ENCODE results near the gene RAMP1.

RAMP1 gene

DNA sequence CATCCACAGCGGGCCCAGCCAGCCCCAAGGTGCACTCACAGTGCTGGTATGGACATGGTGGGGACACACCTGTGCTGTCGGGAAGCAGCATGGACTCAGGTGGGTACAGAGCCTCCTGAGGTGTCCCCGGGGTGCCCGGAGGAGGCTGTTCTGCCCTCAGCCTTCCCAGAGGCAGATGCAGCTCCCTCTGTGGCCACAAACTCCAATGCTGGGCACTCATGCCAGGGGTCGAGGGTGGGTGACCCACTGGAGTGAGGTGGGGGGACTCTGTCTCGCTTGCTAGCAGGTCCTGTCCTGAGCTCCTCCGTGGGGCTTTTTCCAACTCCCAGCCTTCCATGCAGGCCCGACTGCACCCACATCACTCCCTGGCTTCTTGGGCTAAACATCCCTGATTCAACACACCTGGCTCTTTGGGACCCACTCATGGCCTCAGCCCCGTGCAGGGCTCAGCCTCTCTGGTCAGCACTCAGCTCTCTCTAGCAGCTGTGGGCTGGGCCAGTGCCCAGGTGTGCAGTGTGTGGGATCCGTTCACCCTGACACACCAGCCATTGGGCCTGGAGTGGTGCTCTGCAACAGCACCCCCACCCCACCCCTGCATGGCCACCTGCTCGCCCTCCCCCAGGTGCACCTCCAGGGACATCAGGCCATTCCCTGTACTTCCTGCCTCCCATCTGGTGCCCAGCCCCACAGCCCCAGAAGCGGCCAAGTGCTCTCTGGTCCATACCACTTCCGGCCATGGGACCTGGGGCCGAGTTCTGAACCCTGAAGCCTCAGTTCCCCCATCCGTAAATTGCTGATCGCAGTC is 16.0 kb downstream of the RAMP1 start:
- no peak overlapping the region for H3K4me3 ChIP-seq (ENCODE audit: low read depth, low read length)
- in situ Hi-C loops (cut with HindIII; ENCODE audit: low sequenced_read_pairs) = no loop called here

DNA sequence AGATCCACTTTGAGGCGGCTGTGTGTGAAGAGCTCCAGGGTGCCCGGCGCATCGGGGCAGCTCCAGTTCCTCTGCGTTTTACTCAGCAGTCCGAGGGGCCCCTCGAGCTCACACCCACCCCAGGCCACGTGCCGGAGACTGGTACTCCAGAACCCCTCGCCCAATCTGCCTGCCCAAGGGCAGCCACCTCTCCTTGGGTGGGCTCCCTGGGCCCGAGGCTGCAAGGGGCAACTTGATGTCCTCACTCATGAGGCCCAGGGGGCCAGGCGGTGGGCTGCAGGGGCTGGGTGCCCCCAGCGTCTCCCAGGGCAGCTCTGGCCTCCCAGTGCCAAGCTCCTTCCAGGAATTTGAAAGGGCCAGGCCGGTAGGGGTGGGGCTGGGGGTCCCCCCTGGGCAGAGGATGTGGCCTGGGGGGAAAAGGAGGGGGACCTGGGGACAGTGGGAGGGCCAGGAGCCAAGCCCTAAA is 16.7 kb downstream of the RAMP1 start:
- no peak for DNase-seq (ENCODE audit: low read depth)
- TF ChIP-seq, protein P1, sequence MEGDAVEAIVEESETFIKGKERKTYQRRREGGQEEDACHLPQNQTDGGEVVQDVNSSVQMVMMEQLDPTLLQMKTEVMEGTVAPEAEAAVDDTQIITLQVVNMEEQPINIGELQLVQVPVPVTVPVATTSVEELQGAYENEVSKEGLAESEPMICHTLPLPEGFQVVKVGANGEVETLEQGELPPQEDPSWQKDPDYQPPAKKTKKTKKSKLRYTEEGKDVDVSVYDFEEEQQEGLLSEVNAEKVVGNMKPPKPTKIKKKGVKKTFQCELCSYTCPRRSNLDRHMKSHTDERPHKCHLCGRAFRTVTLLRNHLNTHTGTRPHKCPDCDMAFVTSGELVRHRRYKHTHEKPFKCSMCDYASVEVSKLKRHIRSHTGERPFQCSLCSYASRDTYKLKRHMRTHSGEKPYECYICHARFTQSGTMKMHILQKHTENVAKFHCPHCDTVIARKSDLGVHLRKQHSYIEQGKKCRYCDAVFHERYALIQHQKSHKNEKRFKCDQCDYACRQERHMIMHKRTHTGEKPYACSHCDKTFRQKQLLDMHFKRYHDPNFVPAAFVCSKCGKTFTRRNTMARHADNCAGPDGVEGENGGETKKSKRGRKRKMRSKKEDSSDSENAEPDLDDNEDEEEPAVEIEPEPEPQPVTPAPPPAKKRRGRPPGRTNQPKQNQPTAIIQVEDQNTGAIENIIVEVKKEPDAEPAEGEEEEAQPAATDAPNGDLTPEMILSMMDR (IDR thresholded peaks at IDR 0.05; ENCODE audit: low read depth, low read length, missing control alignments) = no peak
- in situ Hi-C loops (cut with HindIII; ENCODE audit: low sequenced_read_pairs) = no loop called here
- H3K4me3 ChIP-seq (ENCODE audit: low read depth, low read length) = no peak overlapping the region

More for the DNA sequence above, 16.0 kb downstream of the RAMP1 start:
- TF ChIP-seq, protein P1 (IDR thresholded peaks at IDR 0.05; ENCODE audit: low read depth, low read length, missing control alignments) = no peak
- DNase-seq (ENCODE audit: low read depth) = no peak

DNA sequence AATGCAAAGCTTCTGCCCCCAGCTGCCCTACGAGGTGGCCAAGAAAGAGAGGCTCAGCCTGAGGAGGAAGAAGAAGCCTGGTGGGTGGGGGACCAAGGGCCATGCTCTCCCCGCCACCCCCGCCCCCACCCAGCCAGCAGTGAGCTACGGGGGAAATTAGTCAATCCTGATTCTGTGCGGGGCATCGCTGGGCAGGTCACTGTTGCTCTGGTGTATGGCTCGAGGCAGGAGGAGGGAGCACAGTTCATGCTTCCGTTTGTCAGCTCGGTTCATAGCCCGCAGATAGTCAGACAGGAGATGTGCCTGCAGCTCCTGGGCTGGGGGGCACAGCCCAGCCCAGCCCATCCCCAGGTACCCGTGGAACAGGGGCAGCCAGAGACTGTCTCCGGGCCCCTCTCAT is 17.1 kb downstream of the RAMP1 start:
- in situ Hi-C loops (cut with HindIII; ENCODE audit: low sequenced_read_pairs) = no loop called here
- no peak for DNase-seq (ENCODE audit: low read depth)
- no peak overlapping the region for H3K4me3 ChIP-seq (ENCODE audit: low read depth, low read length)
- TF ChIP-seq, protein P1 (IDR thresholded peaks at IDR 0.05; ENCODE audit: low read depth, low read length, missing control alignments) = no peak

DNA sequence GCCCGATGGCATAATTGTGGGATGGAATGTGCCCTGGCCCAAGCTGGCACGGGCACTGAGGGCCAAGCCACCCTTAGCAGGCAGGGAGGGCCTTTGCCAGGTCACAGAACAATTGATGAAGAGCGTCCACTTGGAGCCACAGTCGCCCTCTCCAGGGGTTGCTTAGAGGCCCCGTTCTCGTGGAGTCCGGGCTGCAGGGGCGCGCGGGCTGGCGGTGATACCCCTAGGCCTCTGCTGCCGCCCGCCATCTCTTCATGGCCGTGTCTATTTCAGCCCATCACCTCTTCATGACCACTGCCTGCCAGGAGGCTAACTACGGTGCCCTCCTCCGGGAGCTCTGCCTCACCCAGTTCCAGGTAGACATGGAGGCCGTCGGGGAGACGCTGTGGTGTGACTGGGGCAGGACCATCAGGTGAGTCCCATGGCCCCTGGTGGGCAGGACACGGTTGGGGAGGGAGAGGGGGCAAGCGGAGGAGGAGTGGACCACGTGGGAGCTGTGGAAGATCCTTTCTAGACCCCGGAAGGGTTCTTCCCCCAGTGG is 17.6 kb downstream of the RAMP1 start:
- H3K4me3 ChIP-seq (ENCODE audit: low read depth, low read length) = no peak overlapping the region
- TF ChIP-seq, protein P1 (IDR thresholded peaks at IDR 0.05; ENCODE audit: low read depth, low read length, missing control alignments) = no peak
- no peak for DNase-seq (ENCODE audit: low read depth)
- in situ Hi-C loops (cut with HindIII; ENCODE audit: low sequenced_read_pairs) = no loop called here

DNA sequence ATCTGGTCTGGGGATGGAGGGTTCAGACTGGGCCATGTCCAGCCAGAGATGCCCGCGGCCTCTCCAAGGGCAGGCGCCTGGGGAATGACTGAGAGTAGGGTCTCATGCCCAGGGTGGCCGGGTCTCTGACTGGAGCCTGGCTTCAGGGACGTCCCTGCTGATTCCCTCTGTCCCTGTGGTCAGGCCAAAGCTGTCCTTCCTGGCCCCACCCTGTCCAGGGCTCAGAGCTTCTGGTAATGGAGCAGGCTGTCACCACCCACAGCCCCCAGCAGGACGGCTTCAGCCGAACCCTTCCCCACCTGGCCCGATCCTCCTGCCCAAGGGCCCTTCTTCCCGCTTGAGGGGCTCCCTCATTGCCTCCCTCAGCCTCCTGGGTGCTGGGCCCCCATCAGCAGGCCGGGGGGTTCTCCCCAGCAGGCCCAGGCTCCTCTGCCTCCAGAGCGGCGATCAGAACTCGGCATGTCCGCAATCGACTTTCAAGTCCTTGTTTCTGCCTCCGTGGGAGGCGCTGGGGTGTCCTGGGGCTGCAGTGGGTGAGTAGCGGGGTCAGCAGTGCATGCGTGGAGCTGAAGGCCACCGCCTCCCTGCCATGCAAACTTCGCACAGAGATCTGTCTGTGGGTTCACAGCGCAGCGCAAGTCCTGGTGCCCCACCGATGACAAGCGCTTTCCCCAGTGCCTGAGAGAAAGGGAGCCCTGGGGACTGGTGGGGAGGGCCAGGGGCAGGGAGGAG is 18.3 kb downstream of the RAMP1 start:
- DNase-seq (ENCODE audit: low read depth) = no peak
- in situ Hi-C loops (cut with HindIII; ENCODE audit: low sequenced_read_pairs) = no loop called here
- H3K4me3 ChIP-seq (ENCODE audit: low read depth, low read length) = no peak overlapping the region
- TF ChIP-seq, protein P1 (IDR thresholded peaks at IDR 0.05; ENCODE audit: low read depth, low read length, missing control alignments) = no peak

DNA sequence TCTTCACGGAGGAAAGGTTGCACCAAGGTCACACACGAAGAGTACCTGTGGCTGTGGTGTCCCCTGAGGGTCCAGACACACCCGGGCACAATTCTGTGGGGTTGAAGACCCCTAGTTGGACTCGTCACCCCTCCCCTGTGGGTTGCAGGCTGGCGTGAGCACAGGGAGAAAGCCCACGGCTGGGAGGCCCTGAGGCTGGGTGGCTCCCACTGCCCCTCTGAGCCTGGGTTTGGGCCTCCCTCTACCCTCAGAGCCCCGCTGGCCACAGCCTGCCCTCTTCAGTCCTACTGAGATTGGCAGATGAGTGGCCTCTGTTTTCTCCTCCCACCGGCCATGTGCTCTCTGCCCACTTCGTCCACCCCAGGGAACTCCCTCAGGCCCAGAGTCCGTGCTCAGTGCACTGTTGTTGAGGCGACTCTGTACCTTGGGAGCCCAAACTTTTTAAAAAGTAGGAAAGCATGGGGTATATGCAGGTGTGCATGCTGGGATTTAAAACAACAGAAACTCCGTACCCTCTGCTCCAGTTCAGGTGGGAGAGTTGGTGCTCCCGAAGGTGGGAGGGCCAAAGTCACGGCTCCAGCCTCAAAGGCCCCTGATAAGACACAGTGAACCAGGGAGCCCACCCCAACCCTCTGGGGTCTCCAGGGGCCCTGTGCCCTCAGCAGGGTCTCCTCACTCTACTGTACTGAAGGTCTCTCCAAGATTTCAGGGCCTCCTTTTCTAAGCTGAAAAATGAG is 19.1 kb downstream of the RAMP1 start:
- DNase-seq (ENCODE audit: low read depth) = no peak
- in situ Hi-C loops (cut with HindIII; ENCODE audit: low sequenced_read_pairs) = no loop called here
- TF ChIP-seq, protein P1 (IDR thresholded peaks at IDR 0.05; ENCODE audit: low read depth, low read length, missing control alignments) = no peak
- H3K4me3 ChIP-seq (ENCODE audit: low read depth, low read length) = no peak overlapping the region

Measured in astrocyte of the cerebellum (primary cell).